ENCODE measurements around the gene TPGS1.

DNA sequence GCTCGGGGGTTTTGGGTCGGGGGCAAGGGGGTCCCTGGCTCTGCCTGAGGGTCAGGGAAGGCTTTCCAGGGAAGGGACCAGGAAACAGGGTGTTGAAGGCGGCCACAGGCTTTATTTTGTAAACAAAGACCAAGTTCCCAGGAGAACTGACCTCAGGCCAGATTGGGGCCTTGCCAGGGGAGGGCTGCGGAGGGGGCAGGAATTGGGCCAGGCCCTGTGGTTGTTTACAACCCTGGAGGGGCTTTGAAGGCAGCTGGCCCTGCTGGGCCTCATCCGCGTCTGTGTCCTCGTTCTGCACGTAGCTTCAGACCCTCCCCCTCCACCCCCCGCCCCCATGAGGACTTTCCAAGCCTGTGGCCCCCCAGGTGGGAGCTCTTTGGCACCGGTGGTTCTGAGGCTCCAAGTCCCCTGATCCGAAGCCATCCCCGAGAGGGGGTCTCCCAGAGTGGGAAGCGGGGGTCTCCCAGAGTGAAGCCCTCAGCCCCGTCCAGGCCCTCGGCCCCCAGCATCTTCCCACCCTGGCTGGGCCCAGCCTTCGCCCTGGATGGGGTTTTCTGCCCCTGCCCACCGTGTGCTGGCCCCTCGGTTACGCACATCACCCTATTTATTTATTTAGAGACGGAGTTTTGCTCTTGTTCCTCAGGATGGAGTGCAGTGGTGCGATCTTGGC, 51.6 kb downstream of the TPGS1 start:
- TF ChIP-seq, protein P1, sequence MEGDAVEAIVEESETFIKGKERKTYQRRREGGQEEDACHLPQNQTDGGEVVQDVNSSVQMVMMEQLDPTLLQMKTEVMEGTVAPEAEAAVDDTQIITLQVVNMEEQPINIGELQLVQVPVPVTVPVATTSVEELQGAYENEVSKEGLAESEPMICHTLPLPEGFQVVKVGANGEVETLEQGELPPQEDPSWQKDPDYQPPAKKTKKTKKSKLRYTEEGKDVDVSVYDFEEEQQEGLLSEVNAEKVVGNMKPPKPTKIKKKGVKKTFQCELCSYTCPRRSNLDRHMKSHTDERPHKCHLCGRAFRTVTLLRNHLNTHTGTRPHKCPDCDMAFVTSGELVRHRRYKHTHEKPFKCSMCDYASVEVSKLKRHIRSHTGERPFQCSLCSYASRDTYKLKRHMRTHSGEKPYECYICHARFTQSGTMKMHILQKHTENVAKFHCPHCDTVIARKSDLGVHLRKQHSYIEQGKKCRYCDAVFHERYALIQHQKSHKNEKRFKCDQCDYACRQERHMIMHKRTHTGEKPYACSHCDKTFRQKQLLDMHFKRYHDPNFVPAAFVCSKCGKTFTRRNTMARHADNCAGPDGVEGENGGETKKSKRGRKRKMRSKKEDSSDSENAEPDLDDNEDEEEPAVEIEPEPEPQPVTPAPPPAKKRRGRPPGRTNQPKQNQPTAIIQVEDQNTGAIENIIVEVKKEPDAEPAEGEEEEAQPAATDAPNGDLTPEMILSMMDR (IDR thresholded peaks at IDR 0.05; ENCODE audit: low read depth, low read length), result no peak
- no peak for TF ChIP-seq MYC (IDR thresholded peaks at IDR 0.05; ENCODE audit: low read depth, low read length)
- TF ChIP-seq POLR2A (IDR thresholded peaks at IDR 0.05; ENCODE audit: extremely low read depth, insufficient read length), result no peak
- TF ChIP-seq, protein P2, sequence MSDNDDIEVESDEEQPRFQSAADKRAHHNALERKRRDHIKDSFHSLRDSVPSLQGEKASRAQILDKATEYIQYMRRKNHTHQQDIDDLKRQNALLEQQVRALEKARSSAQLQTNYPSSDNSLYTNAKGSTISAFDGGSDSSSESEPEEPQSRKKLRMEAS (IDR thresholded peaks at IDR 0.05; ENCODE audit: low read depth, low read length), result no peak
